Measurements from ENCODE around the gene VASH2.
A peak's percentile ranks its signal among the peaks of the same experiment; 100 is the strongest.

VASH2 gene

GRCh38 chr1:212942679-212943392, 7.5 kb upstream of the VASH2 start:
- H3K36me3 Mint-ChIP-seq, result no peaks in the 10 kb centered on the region
- no peak overlapping the region for H3K4me3 Mint-ChIP-seq
- no peak overlapping the region for H3K27ac Mint-ChIP-seq
- peaks cover 18% of the 10 kb centered on the region for H3K27me3 Mint-ChIP-seq
- CTCF ChIA-PET, result interaction anchor here (0.6 kb wide), 1 partner anchor 94 kb away, joined by 3 read pairs; no protein-coding TSS in a partner anchor
- no peak for DNase-seq
- no peaks in the 10 kb centered on the region for H3K4me1 Mint-ChIP-seq
- H3K9me3 Mint-ChIP-seq, result no peaks in the 10 kb centered on the region

DNA sequence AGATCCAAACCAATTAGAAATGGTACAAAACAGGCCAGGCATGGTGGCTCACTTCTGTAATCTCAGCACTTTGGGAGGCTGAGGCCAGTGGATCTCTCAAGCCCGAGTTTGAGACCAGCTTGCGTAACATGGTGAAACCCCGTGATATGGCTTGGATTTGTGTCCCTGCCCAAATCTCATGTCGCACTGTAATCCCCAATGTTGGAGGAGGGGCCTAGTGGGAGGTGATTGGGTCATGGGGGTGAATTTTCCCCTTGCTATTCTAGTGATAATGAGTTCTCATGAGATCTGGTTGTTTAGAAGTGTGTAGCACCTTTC, 7.0 kb upstream of the VASH2 start:
- Mint-ChIP-seq H3K4me3 (no peak overlapping the region), H3K36me3 (no peaks in the 10 kb centered on the region), H3K27ac (no peak overlapping the region), H3K27me3 (peaks cover 18% of the 10 kb centered on the region), H3K9me3 (no peaks in the 10 kb centered on the region), H3K4me1 (no peaks in the 10 kb centered on the region)
- no peak for DNase-seq
- CTCF ChIA-PET, result no interaction called here

DNA sequence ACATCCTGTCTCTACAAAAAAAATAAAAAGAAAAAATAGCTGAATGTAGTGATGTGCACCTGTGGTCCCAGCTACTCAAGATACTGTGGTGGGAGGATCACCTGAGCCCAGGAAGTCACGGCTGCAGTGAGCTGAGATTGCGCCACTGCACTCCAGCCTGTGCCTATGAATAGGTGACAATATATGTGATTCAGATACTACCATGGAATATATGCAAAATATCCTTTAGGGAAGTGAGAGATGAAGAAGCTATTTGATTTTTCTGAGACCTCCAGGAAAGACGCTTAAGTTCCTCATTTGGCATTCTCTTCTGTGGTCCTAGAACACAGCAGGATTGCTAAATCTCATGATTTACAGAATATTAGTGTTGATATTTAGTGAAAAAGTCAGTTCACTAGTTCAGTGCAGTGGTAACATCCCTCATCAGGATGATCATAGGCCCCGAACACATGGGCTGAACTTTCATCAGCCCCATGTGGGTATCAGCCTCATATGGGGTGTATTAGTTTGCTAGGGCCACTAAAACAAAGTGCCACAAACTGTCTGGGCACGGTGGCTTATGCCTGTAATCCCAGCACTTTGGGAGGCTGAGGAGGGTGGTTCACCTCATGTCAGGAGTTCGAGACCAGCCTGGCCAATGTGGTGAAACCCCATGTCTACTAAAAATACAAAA, 6.0 kb upstream of the VASH2 start:
- no peaks in the 10 kb centered on the region for H3K9me3 Mint-ChIP-seq
- CTCF ChIA-PET, result no interaction called here
- no peak overlapping the region for H3K27ac Mint-ChIP-seq
- no peaks in the 10 kb centered on the region for H3K36me3 Mint-ChIP-seq
- no peak overlapping the region for H3K4me3 Mint-ChIP-seq
- H3K27me3 Mint-ChIP-seq, result peaks cover 23% of the 10 kb centered on the region
- no peaks in the 10 kb centered on the region for H3K4me1 Mint-ChIP-seq
- DNase-seq, result no peak

- peaks cover 5% of the 10 kb centered on the region for H3K4me1 Mint-ChIP-seq
- no peak for DNase-seq
- no peaks in the 10 kb centered on the region for H3K36me3 Mint-ChIP-seq
- CTCF ChIA-PET, result interaction anchor here (0.6 kb wide), 1 partner anchor 14 kb away, joined by 3 read pairs; no protein-coding TSS in a partner anchor
- no peaks in the 10 kb centered on the region for H3K9me3 Mint-ChIP-seq
- no peak overlapping the region for H3K4me3 Mint-ChIP-seq
- H3K27me3 Mint-ChIP-seq, result peaks cover 30% of the 10 kb centered on the region
- H3K27ac Mint-ChIP-seq, result no peak overlapping the region
Observed at GRCh38 chr1:212945056-212945455, 5.3 kb upstream of the VASH2 start.

- CTCF ChIA-PET, result interaction anchor here (0.6 kb wide), 1 partner anchor 14 kb away, joined by 3 read pairs; no protein-coding TSS in a partner anchor
- Mint-ChIP-seq H3K27me3 (peaks cover 34% of the 10 kb centered on the region), H3K36me3 (no peaks in the 10 kb centered on the region), H3K4me3 (no peak overlapping the region), H3K9me3 (no peaks in the 10 kb centered on the region), H3K4me1 (peaks cover 8% of the 10 kb centered on the region), H3K27ac (no peak overlapping the region)
- no peak for DNase-seq
Observed at GRCh38 chr1:212945463-212946160, 4.7 kb upstream of the VASH2 start.

- Mint-ChIP-seq H3K27ac (no peak overlapping the region), H3K4me3 (no peak overlapping the region), H3K27me3 (peaks cover 43% of the 10 kb centered on the region), H3K36me3 (no peaks in the 10 kb centered on the region), H3K9me3 (no peaks in the 10 kb centered on the region), H3K4me1 (peaks cover 13% of the 10 kb centered on the region)
- CTCF ChIA-PET, result interaction anchor here (0.7 kb wide), 1 partner anchor 22 kb away, joined by 3 read pairs; no protein-coding TSS in a partner anchor
- DNase-seq, result no peak
Observed at GRCh38 chr1:212946872-212947271, 3.5 kb upstream of the VASH2 start.

DNA sequence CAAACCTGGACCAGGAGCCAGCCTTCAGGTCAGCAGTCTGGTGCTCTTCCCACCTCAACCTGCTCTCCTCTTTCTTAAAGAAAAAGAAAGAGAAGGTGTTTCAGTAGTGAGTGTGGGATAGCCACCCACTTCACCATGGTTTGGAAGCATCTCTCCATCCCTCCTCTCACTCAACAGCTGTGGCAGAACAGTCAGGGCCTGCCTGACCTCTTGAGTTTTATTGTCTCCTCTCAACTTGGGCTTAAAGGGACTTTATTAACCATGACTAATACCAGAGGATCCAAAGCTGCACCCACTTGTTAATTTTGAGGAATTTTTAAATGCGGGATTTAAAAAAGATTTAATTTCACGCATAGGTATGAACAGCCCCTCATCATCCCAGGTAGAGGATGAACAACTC, 570 bp upstream of the VASH2 start:
- H3K27me3 Mint-ChIP-seq, result peaks cover 72% of the 10 kb centered on the region

DNA sequence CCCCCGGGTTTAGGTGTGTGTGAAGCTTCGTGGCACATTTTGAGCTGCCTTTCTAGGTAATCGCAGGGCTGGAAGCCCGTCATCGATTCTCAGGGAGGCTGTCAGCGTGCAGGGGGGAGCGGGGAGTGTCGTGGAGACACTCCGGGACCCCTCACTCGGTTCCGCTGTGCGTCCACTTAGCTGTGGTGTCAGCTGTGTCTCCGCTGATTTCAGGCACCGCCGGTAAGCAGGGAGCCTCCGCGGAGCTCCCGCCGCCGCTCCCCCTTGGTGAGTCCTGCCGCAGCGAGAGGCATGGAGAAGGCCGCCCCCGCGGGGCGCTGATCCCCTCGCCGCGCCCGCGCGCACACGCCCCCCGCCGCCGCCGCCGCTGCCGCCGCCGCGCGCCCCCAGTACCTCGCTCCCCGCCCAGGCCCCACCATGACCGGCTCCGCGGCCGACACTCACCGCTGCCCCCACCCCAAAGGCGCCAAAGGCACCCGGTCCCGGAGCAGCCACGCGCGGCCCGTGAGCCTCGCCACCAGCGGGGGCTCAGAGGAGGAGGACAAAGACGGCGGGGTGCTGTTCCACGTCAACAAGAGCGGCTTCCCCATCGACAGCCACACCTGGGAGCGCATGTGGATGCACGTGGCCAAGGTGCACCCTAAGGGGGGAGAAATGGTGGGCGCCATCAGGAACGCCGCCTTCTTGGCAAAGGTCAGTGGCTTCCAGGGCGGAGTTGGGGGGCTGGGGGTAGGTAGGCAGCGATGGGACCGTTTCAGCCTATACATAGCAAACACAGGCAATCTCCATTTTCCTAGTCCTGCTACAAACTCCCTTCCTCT, 995 bp downstream of the VASH2 start:
- H3K4me3 Mint-ChIP-seq, result peak overlapping the region; percentile 76
- peak; percentile 29 for DNase-seq
- H3K36me3 Mint-ChIP-seq, result no peaks in the 10 kb centered on the region
- no peaks in the 10 kb centered on the region for H3K9me3 Mint-ChIP-seq
- peaks cover 84% of the 10 kb centered on the region for H3K27me3 Mint-ChIP-seq
- H3K4me1 Mint-ChIP-seq, result peaks cover 13% of the 10 kb centered on the region
- CTCF ChIA-PET, result no interaction called here
- H3K27ac Mint-ChIP-seq, result no peak overlapping the region

More for the DNA sequence above, 570 bp upstream of the VASH2 start:
- DNase-seq, result no peak
- CTCF ChIA-PET, result interaction anchor here (0.9 to 1.2 kb wide), 2 partner anchors 11 to 33 kb away, joined by 3 read pairs; no protein-coding TSS in a partner anchor
- Mint-ChIP-seq H3K4me3 (peak overlapping the region; percentile 76), H3K4me1 (peaks cover 13% of the 10 kb centered on the region), H3K9me3 (no peaks in the 10 kb centered on the region), H3K27ac (no peak overlapping the region), H3K36me3 (no peaks in the 10 kb centered on the region)

GRCh38 chr1:212951947-212952640, 1.8 kb downstream of the VASH2 start:
- H3K4me3 Mint-ChIP-seq, result no peak overlapping the region
- H3K27ac Mint-ChIP-seq, result no peak overlapping the region
- H3K36me3 Mint-ChIP-seq, result no peaks in the 10 kb centered on the region
- DNase-seq, result no peak
- H3K9me3 Mint-ChIP-seq, result no peaks in the 10 kb centered on the region
- peaks cover 85% of the 10 kb centered on the region for H3K27me3 Mint-ChIP-seq
- CTCF ChIA-PET, result no interaction called here
- H3K4me1 Mint-ChIP-seq, result peaks cover 13% of the 10 kb centered on the region

DNA sequence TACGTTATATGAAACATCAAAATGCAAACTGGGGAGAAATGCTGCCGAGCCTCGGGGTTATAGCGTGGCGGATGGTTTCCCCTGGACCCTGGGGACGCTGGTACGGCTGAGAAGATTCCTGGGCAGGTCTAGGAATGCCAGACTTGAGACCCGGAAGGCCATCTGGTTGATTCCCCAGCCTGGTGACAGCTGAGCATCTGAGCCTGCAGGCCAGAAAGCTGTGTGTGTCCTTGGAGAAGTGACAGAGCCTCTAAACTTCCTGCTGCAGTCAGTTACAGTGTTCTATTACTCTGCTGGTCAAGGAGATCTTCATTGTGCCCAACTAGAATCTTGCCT, 2.3 kb downstream of the VASH2 start:
- no peak for DNase-seq
- Mint-ChIP-seq H3K27ac (no peak overlapping the region), H3K4me3 (no peak overlapping the region), H3K36me3 (no peaks in the 10 kb centered on the region), H3K9me3 (no peaks in the 10 kb centered on the region), H3K27me3 (peaks cover 85% of the 10 kb centered on the region), H3K4me1 (peaks cover 13% of the 10 kb centered on the region)
- CTCF ChIA-PET, result interaction anchor here (1.4 kb wide), 1 partner anchor 495 kb away, joined by 4 read pairs; no protein-coding TSS in a partner anchor

- Mint-ChIP-seq H3K4me3 (no peak overlapping the region), H3K9me3 (no peaks in the 10 kb centered on the region), H3K4me1 (peaks cover 13% of the 10 kb centered on the region), H3K36me3 (no peaks in the 10 kb centered on the region), H3K27me3 (peaks cover 88% of the 10 kb centered on the region), H3K27ac (no peak overlapping the region)
- DNase-seq, result no peak
- CTCF ChIA-PET, result interaction anchor here (0.6 to 2.5 kb wide), 3 partner anchors 14 to 496 kb away, joined by 3 to 11 read pairs (median 4); no protein-coding TSS in a partner anchor
Observed at GRCh38 chr1:212953321-212953720, 3.0 kb downstream of the VASH2 start.

DNA sequence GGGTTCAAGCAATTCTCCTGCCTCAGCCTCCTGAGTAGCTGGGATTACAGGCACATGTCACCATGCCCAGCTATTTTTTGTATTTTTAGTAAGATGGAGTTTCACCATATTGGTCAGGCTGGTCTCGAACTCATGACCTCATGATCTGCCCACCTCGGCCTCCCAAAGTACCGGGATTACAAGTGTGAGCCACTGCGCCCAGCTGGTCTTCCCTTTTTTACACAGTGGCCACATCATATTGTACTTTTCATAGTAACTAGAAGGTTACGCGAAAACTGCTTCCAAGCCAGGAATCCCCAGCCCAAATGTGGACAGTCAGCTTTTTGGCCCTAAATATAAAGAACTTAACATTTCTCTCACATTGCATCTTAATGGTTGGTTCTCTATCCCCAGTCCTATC, 4.2 kb downstream of the VASH2 start:
- peaks cover 81% of the 10 kb centered on the region for H3K27me3 Mint-ChIP-seq

GRCh38 chr1:212955098-212955497, 4.8 kb downstream of the VASH2 start:
- Mint-ChIP-seq H3K9me3 (no peaks in the 10 kb centered on the region), H3K36me3 (no peaks in the 10 kb centered on the region), H3K27ac (no peak overlapping the region), H3K4me1 (peaks cover 8% of the 10 kb centered on the region), H3K4me3 (no peak overlapping the region), H3K27me3 (peaks cover 78% of the 10 kb centered on the region)
- DNase-seq, result no peak
- CTCF ChIA-PET, result interaction anchor here (2.5 kb wide), 1 partner anchor 12 kb away, joined by 11 read pairs; no protein-coding TSS in a partner anchor

More for the DNA sequence above, 4.2 kb downstream of the VASH2 start:
- Mint-ChIP-seq H3K27ac (no peak overlapping the region), H3K36me3 (no peaks in the 10 kb centered on the region), H3K4me1 (peaks cover 13% of the 10 kb centered on the region), H3K4me3 (no peak overlapping the region), H3K9me3 (no peaks in the 10 kb centered on the region)
- no peak for DNase-seq
- CTCF ChIA-PET, result interaction anchor here (0.7 to 2.5 kb wide), 2 partner anchors 13 to 36 kb away, joined by 3 to 11 read pairs; no protein-coding TSS in a partner anchor
